SK-MEL-5 (cell line): ENCODE results near the gene ATE1. TPM values are rescaled to one million over a fixed set of nuclear protein-coding genes. Genes with fewer than 3 reads are reported as not detected.
"Not testable (repeated sequence)": the region's sequence is repeated elsewhere in the genome, so short reads cannot be mapped to it uniquely, and the experiment has no call there.

Experiments used
- DNase-seq: peaks from one replicate; pipeline ENCODE4 v3.0.0-alpha.2; 2016; ENCODE audit warnings: low read depth, low spot score
- in situ Hi-C: cut with HindIII; loops from 2 replicates; pipeline ENCODE4 v1.10.0; 2016; ENCODE audit warnings: low sequenced_read_pairs, high pct_unique_total_duplicates, low pct_unique_long_range_greater_than_20kb
- polyA plus RNA-seq, 2 experiments: library from polyadenylated mRNA; depleted of rRNA; stranded (reverse); fragments of >200 nt; gene quantifications; 2 replicates each; pipeline ENCODE4 v1.2.3, GENCODE V29; 2015
- total RNA-seq: library from RNA; depleted of rRNA; stranded (reverse); fragments of >200 nt; shearing (Covaris generic); gene quantifications from 2 replicates; pipeline ENCODE4 v1.2.3, GENCODE V29; 2014; rRNA removed

The ATE1 gene
- 33.9 and 34.3 TPM in 2 replicates for total RNA-seq
- 17.3 and 21.8 TPM in 2 replicates for polyA plus RNA-seq (2015; cell fraction: cytosol; rRNA removed)
- 30.2 and 30.4 TPM in 2 replicates for polyA plus RNA-seq (2015; cell fraction: nucleus; rRNA removed)

- peak; percentile 85 for DNase-seq
These were observed at the start of gene ATE1 for GRCh38 chr10:121927841-121928527. Gene ATE1 (minus strand): TSS chr10:121928031. CDS start chr10:121927949, 82 bp downstream.

GRCh38 chr10:121976607-121977006, 48.8 kb upstream of the ATE1 start:
- no peak for DNase-seq
- in situ Hi-C loops = no loop called here

More at GRCh38 chr10:121927841-121928527, at the start of gene ATE1:
- in situ Hi-C loops = no loop called here

GRCh38 chr10:121975295-121976086, 47.7 kb upstream of the ATE1 start:
- in situ Hi-C loops = no loop called here
- DNase-seq = no peak

- peak; percentile 61 for DNase-seq
- in situ Hi-C loops = no loop called here
These were observed 46.9 kb upstream of the ATE1 start, which contains the start of gene NSMCE4A for GRCh38 chr10:121974535-121975294. Gene NSMCE4A (minus strand): TSS chr10:121975217. CDS start chr10:121975165, 52 bp downstream.

- no peak for DNase-seq
- in situ Hi-C loops = no loop called here
These were observed 46.2 kb upstream of the ATE1 start for GRCh38 chr10:121974019-121974534.

- DNase-seq, in situ Hi-C loops: not testable (repeated sequence)
These were observed 41.3 kb upstream of the ATE1 start for GRCh38 chr10:121969086-121969485.

GRCh38 chr10:121965996-121966395, 38.2 kb upstream of the ATE1 start:
- in situ Hi-C loops = no loop called here
- no peak for DNase-seq

GRCh38 chr10:121961456-121961855, 33.6 kb upstream of the ATE1 start:
- no peak for DNase-seq
- in situ Hi-C loops = no loop called here

- in situ Hi-C loops = no loop called here
- DNase-seq = no peak
These were observed 31.8 kb upstream of the ATE1 start for GRCh38 chr10:121959671-121960070.

- no peak for DNase-seq
- in situ Hi-C loops = no loop called here
These were observed 28.6 kb upstream of the ATE1 start for GRCh38 chr10:121956111-121957061.

GRCh38 chr10:121952226-121952625, 24.4 kb upstream of the ATE1 start:
- DNase-seq = no peak
- in situ Hi-C loops = no loop called here

GRCh38 chr10:121949451-121949850, 21.6 kb upstream of the ATE1 start:
- in situ Hi-C loops = no loop called here
- no peak for DNase-seq

GRCh38 chr10:121949049-121949448, 21.2 kb upstream of the ATE1 start:
- in situ Hi-C loops = no loop called here
- DNase-seq = no peak

- peak; percentile 29 for DNase-seq
These were observed 19.8 kb upstream of the ATE1 start for GRCh38 chr10:121947343-121948330.

GRCh38 chr10:121942749-121943416, 15.1 kb upstream of the ATE1 start:
- DNase-seq = peak; percentile 29
- in situ Hi-C loops = no loop called here

More at GRCh38 chr10:121947343-121948330, 19.8 kb upstream of the ATE1 start:
- in situ Hi-C loops = no loop called here
